GM12878 (cell line): ENCODE results near the gene XPO6.

ENCODE experiments used
- GABPA ChIP-seq: IDR thresholded peaks from 2 replicates; pipeline ENCODE4 v1.6.1; 2014; ENCODE audit warnings: antibody characterized with exemption, low read depth, mild to moderate bottlenecking, inconsistent platforms
- POLR2AphosphoS5 ChIP-seq: IDR thresholded peaks from 2 replicates; pipeline ENCODE4 v1.6.1; 2011; ENCODE audit warnings: mild to moderate bottlenecking, low read length, inconsistent platforms
- TCF12 ChIP-seq: IDR thresholded peaks from 2 replicates; pipeline ENCODE4 v1.6.1; 2011; ENCODE audit warnings: low read depth, mild to moderate bottlenecking, low read length
- ZBED1 ChIP-seq: IDR thresholded peaks from 2 replicates; pipeline ENCODE4 v1.6.1; 2016; ENCODE audit warnings: borderline replicate concordance
- ZZZ3 ChIP-seq: IDR thresholded peaks from 2 replicates; pipeline ENCODE4 v1.6.1; 2011; ENCODE audit warnings: low read depth; ENCODE audit not compliant: control insufficient read depth, insufficient read length
- TF ChIP-seq, protein P1 (sequence below): IDR thresholded peaks from 2 replicates; pipeline ENCODE4 v1.6.1; 2012; ENCODE audit warnings: improper control_type of control experiment, low read depth, low read length; ENCODE audit not compliant: insufficient replicate concordance

DNA sequence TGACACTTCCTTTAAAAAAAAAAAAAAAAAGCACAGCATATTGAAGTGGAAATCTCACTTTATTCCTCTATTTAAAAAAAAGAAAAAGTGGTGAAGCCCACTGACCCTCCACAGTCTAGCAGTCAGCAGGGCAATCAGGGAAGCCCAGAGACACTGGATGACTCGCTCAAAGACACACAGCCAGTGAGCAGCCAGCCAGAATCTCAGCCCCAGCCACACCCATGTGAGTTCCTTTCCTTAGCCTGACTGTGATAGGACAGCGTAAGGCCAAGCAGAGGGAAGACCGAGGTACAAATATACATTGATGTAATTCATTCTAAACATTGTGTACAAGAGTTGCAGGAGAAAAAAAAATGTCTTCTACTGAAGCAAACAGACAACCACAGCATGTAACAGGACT, 22.5 kb downstream of the XPO6 start:
- TF ChIP-seq GABPA: no peak
- TF ChIP-seq, protein P1, sequence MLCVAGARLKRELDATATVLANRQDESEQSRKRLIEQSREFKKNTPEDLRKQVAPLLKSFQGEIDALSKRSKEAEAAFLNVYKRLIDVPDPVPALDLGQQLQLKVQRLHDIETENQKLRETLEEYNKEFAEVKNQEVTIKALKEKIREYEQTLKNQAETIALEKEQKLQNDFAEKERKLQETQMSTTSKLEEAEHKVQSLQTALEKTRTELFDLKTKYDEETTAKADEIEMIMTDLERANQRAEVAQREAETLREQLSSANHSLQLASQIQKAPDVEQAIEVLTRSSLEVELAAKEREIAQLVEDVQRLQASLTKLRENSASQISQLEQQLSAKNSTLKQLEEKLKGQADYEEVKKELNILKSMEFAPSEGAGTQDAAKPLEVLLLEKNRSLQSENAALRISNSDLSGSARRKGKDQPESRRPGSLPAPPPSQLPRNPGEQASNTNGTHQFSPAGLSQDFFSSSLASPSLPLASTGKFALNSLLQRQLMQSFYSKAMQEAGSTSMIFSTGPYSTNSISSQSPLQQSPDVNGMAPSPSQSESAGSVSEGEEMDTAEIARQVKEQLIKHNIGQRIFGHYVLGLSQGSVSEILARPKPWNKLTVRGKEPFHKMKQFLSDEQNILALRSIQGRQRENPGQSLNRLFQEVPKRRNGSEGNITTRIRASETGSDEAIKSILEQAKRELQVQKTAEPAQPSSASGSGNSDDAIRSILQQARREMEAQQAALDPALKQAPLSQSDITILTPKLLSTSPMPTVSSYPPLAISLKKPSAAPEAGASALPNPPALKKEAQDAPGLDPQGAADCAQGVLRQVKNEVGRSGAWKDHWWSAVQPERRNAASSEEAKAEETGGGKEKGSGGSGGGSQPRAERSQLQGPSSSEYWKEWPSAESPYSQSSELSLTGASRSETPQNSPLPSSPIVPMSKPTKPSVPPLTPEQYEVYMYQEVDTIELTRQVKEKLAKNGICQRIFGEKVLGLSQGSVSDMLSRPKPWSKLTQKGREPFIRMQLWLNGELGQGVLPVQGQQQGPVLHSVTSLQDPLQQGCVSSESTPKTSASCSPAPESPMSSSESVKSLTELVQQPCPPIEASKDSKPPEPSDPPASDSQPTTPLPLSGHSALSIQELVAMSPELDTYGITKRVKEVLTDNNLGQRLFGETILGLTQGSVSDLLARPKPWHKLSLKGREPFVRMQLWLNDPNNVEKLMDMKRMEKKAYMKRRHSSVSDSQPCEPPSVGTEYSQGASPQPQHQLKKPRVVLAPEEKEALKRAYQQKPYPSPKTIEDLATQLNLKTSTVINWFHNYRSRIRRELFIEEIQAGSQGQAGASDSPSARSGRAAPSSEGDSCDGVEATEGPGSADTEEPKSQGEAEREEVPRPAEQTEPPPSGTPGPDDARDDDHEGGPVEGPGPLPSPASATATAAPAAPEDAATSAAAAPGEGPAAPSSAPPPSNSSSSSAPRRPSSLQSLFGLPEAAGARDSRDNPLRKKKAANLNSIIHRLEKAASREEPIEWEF: no peak
- no peak for TF ChIP-seq ZZZ3
- TF ChIP-seq ZBED1: no peak
- TF ChIP-seq POLR2AphosphoS5: no peak
- TF ChIP-seq TCF12: no peak
